Neural progenitor cell (in vitro differentiated cells): ENCODE results near the gene IQCN. TPM values are rescaled to one million over a fixed set of nuclear protein-coding genes. Genes with fewer than 3 reads are reported as not detected.

Experiments
- DNase-seq: peaks from one replicate; pipeline ENCODE4 v3.0.0-alpha.2; 2016; ENCODE audit warnings: low spot score
- H2AFZ ChIP-seq: fragments of 200-600 bp; sonication (generic); replicated peaks from 2 replicates; pipeline ENCODE4 v1.6.1; 2016; ENCODE audit warnings: antibody characterized with exemption
- H3F3A ChIP-seq: fragments of 200-600 bp; sonication (generic); 2 replicates; pipeline ENCODE4 v1.6.1; 2016; ENCODE audit warnings: antibody characterized with exemption, low read depth
- H3K27ac ChIP-seq: fragments of 200-600 bp; sonication (generic); 2 replicates; pipeline ENCODE4 v1.5.1; 2016; ENCODE audit warnings: mild to moderate bottlenecking
- H3K27me3 ChIP-seq: fragments of 200-600 bp; sonication (generic); 2 replicates; pipeline ENCODE4 v1.6.1; 2016; ENCODE audit warnings: mild to moderate bottlenecking, moderate library complexity
- H3K36me3 ChIP-seq: fragments of 200-600 bp; sonication (generic); 2 replicates; pipeline ENCODE4 v1.5.1; 2016
- H3K4me1 ChIP-seq: fragments of 200-600 bp; sonication (generic); 2 replicates; pipeline ENCODE4 v1.6.1; 2016; ENCODE audit warnings: mixed run types
- H3K4me2 ChIP-seq: fragments of 200-600 bp; sonication (generic); 2 replicates; pipeline ENCODE4 v1.6.1; 2016
- H3K4me3 ChIP-seq: fragments of 200-600 bp; sonication (generic); 2 replicates; pipeline ENCODE4 v1.5.1; 2016
- H3K79me2 ChIP-seq: fragments of 200-600 bp; sonication (generic); 2 replicates; pipeline ENCODE4 v1.6.1; 2016; ENCODE audit warnings: low read depth
- H3K9ac ChIP-seq: fragments of 200-600 bp; sonication (generic); 2 replicates; pipeline ENCODE4 v1.6.1; 2016
- H3K9me3 ChIP-seq: fragments of 200-600 bp; sonication (generic); 2 replicates; pipeline ENCODE4 v1.5.1; 2016; ENCODE audit warnings: low read depth
- H4K20me1 ChIP-seq: fragments of 200-600 bp; sonication (generic); 2 replicates; pipeline ENCODE4 v1.6.1; 2016; ENCODE audit warnings: low read depth
- H3K27ac Mint-ChIP-seq: 3 replicates; pipeline ENCODE4 v1.8.0; 2021; ENCODE audit warnings: mixed read lengths
- H3K27me3 Mint-ChIP-seq: 2 replicates; pipeline ENCODE4 v1.8.0; 2022; ENCODE audit warnings: low read depth, mild to moderate bottlenecking, inconsistent platforms, moderate library complexity, mixed read lengths; ENCODE audit not compliant: insufficient read depth
- H3K36me3 Mint-ChIP-seq: 3 replicates; pipeline ENCODE4 v1.8.0; 2021; ENCODE audit warnings: mixed read lengths
- H3K4me1 Mint-ChIP-seq: 3 replicates; pipeline ENCODE4 v1.8.0; 2021; ENCODE audit warnings: mixed read lengths
- H3K4me3 Mint-ChIP-seq: 3 replicates; pipeline ENCODE4 v1.8.0; 2021; ENCODE audit warnings: mild to moderate bottlenecking, moderate library complexity, mixed read lengths
- H3K9me3 Mint-ChIP-seq: 3 replicates; pipeline ENCODE4 v1.8.0; 2020; ENCODE audit warnings: mixed read lengths
- EZH2 ChIP-seq: fragments of 200-600 bp; sonication (generic); IDR thresholded peaks from 2 replicates; pipeline ENCODE4 v1.6.1; 2017; ENCODE audit warnings: antibody characterized with exemption, mild to moderate bottlenecking, moderate library complexity
- EZH2phosphoT487 ChIP-seq: fragments of 200-600 bp; sonication (generic); IDR thresholded peaks from 2 replicates; pipeline ENCODE4 v1.6.1; 2017; ENCODE audit warnings: antibody characterized with exemption
- total RNA-seq: library from RNA; depleted of rRNA; stranded (reverse); fragments of >200 nt; gene quantifications from 2 replicates; pipeline ENCODE4 v1.2.3, GENCODE V29; 2015; ENCODE audit warnings: low replicate concordance
- TF ChIP-seq, protein P1 (sequence below): fragments of 200-600 bp; sonication (generic); IDR thresholded peaks from 2 replicates; pipeline ENCODE4 v1.5.1; 2017; ENCODE audit warnings: antibody characterized with exemption, mild to moderate bottlenecking

Gene IQCN
- total RNA-seq, 1 donor from 2014 or later = 0.11 TPM

DNA sequence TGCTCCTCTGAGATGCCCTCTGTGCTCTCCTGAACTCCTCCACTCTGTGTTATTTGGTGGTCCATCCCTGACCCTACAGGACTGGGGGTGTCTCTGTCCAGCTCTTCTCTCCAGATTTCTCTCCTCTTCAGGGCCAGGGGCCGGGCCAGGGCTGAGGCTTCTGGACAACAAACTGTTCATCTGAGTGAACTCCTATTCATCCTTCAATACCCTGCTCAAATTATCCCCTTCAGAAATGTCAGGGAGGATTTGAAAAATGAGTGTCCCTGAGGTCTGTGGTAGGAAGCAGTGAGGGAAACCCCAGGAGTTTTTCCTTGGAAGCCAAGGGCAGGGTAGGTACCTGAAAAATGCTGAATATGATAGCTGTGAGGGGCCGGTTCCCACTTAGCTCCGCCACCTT is 55.7 kb downstream of the IQCN start:
- peaks cover 28% of the 10 kb centered on the region for H3K27me3 ChIP-seq
- H3K27me3 Mint-ChIP-seq = peaks cover 35% of the 10 kb centered on the region
- H3K79me2 ChIP-seq = no peaks in the 10 kb centered on the region
- H3K9ac ChIP-seq = no peak overlapping the region
- H3K4me3 ChIP-seq = no peak overlapping the region
- TF ChIP-seq, protein P1, sequence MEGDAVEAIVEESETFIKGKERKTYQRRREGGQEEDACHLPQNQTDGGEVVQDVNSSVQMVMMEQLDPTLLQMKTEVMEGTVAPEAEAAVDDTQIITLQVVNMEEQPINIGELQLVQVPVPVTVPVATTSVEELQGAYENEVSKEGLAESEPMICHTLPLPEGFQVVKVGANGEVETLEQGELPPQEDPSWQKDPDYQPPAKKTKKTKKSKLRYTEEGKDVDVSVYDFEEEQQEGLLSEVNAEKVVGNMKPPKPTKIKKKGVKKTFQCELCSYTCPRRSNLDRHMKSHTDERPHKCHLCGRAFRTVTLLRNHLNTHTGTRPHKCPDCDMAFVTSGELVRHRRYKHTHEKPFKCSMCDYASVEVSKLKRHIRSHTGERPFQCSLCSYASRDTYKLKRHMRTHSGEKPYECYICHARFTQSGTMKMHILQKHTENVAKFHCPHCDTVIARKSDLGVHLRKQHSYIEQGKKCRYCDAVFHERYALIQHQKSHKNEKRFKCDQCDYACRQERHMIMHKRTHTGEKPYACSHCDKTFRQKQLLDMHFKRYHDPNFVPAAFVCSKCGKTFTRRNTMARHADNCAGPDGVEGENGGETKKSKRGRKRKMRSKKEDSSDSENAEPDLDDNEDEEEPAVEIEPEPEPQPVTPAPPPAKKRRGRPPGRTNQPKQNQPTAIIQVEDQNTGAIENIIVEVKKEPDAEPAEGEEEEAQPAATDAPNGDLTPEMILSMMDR = no peak
- no peak for TF ChIP-seq EZH2phosphoT487
- TF ChIP-seq EZH2 = no peak
- H3K4me3 Mint-ChIP-seq = peak overlapping the region; percentile 36
- no peak overlapping the region for H2AFZ ChIP-seq
- H3K36me3 Mint-ChIP-seq = no peaks in the 10 kb centered on the region
- DNase-seq = no peak
- peaks cover 8% of the 10 kb centered on the region for H3F3A ChIP-seq
- H3K36me3 ChIP-seq = no peaks in the 10 kb centered on the region
- peaks cover 7% of the 10 kb centered on the region for H3K4me1 Mint-ChIP-seq
- H3K4me1 ChIP-seq = no peaks in the 10 kb centered on the region
- H3K9me3 Mint-ChIP-seq = no peaks in the 10 kb centered on the region
- no peaks in the 10 kb centered on the region for H3K9me3 ChIP-seq
- no peak overlapping the region for H3K27ac ChIP-seq
- H4K20me1 ChIP-seq = peaks cover 3% of the 10 kb centered on the region
- no peak overlapping the region for H3K4me2 ChIP-seq
- peak overlapping the region; percentile 58 for H3K27ac Mint-ChIP-seq

- H3K4me1 ChIP-seq = no peaks in the 10 kb centered on the region
- H2AFZ ChIP-seq = no peak overlapping the region
- TF ChIP-seq EZH2phosphoT487 (no peak), EZH2 (no peak)
- TF ChIP-seq, protein P1 = no peak
- H4K20me1 ChIP-seq = peaks cover 3% of the 10 kb centered on the region
- H3F3A ChIP-seq = peaks cover 5% of the 10 kb centered on the region
- H3K36me3 ChIP-seq = no peaks in the 10 kb centered on the region
- Mint-ChIP-seq H3K27ac (no peak overlapping the region), H3K4me3 (no peak overlapping the region), H3K36me3 (no peaks in the 10 kb centered on the region), H3K9me3 (no peaks in the 10 kb centered on the region), H3K27me3 (peaks cover 32% of the 10 kb centered on the region), H3K4me1 (peaks cover 8% of the 10 kb centered on the region)
- H3K79me2 ChIP-seq = no peaks in the 10 kb centered on the region
- H3K4me3 ChIP-seq = no peak overlapping the region
- peaks cover 28% of the 10 kb centered on the region for H3K27me3 ChIP-seq
- no peak overlapping the region for H3K4me2 ChIP-seq
- no peak for DNase-seq
- H3K9me3 ChIP-seq = no peaks in the 10 kb centered on the region
- no peak overlapping the region for H3K27ac ChIP-seq
- no peak overlapping the region for H3K9ac ChIP-seq
These were observed 56.1 kb downstream of the IQCN start for GRCh38 chr19:18218159-18218558.

DNA sequence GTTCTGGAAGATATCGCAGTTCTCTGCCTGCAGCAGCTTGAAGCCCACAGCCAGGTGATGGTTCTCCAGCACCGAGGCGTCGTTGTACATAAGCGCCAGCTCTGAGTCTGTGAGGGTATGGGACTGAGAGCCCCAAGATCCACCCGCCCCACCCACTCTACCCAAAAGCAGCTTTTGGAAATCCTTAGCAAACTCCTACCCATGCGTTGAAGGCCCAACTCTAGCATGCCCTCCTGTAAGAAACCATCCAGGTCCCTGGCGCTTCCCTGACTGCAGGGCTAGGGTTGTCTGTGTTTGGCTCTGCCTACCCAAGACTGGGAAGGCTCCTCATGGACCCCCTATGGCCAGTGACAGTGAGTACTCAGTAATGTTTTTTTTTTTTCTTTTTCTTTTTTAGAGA is 57.5 kb downstream of the IQCN start:
- Histone ChIP-seq H4K20me1 (peaks cover 3% of the 10 kb centered on the region), H3K4me1 (no peaks in the 10 kb centered on the region), H3K27me3 (peaks cover 25% of the 10 kb centered on the region), H3K36me3 (no peaks in the 10 kb centered on the region), H3K4me3 (no peak overlapping the region), H3K9ac (no peak overlapping the region), H3K4me2 (no peak overlapping the region), H3K27ac (no peak overlapping the region), H2AFZ (no peak overlapping the region), H3F3A (peaks cover 2% of the 10 kb centered on the region), H3K9me3 (no peaks in the 10 kb centered on the region), H3K79me2 (no peaks in the 10 kb centered on the region)
- Mint-ChIP-seq H3K4me3 (no peak overlapping the region), H3K4me1 (peaks cover 8% of the 10 kb centered on the region), H3K27ac (no peak overlapping the region), H3K36me3 (no peaks in the 10 kb centered on the region), H3K9me3 (no peaks in the 10 kb centered on the region), H3K27me3 (peaks cover 27% of the 10 kb centered on the region)
- no peak for DNase-seq
- TF ChIP-seq EZH2 (no peak), EZH2phosphoT487 (no peak)
- TF ChIP-seq, protein P1 = no peak
